GDM1 (cell line): ENCODE data around the gene TMEM141.
A peak's percentile ranks its signal among the peaks of the same experiment; 100 is the strongest.
"Not testable (repeated sequence)": the region's sequence is repeated elsewhere in the genome, so short reads cannot be mapped to it uniquely, and the experiment has no call there.

ENCODE experiments used
- DNase-seq: peaks from one replicate; lab custom pipeline; 2025; lab: John Stamatoyannopoulos, UW

TMEM141 gene

GRCh38 chr9:136755302-136756133 is 35.6 kb upstream of the TMEM141 start:
- not testable (repeated sequence) for DNase-seq

GRCh38 chr9:136756134-136756438 is 35.1 kb upstream of the TMEM141 start:
- DNase-seq: no peak

- DNase-seq: no peak
Measured at GRCh38 chr9:136756836-136757235, 34.3 kb upstream of the TMEM141 start.

- no peak for DNase-seq
Measured at GRCh38 chr9:136757328-136757727, 33.8 kb upstream of the TMEM141 start.

GRCh38 chr9:136757751-136758140 is 33.4 kb upstream of the TMEM141 start:
- no peak for DNase-seq

- no peak for DNase-seq
Measured at GRCh38 chr9:136759001-136759400, 32.1 kb upstream of the TMEM141 start.

- no peak for DNase-seq
Measured at GRCh38 chr9:136759436-136760325, 31.5 kb upstream of the TMEM141 start.

- no peak for DNase-seq
Measured at GRCh38 chr9:136760424-136760823, 30.7 kb upstream of the TMEM141 start.

- peak; percentile 20 for DNase-seq
Measured at GRCh38 chr9:136760834-136761544, 30.2 kb upstream of the TMEM141 start.

GRCh38 chr9:136761545-136761981 is 29.6 kb upstream of the TMEM141 start:
- DNase-seq: no peak

- DNase-seq: no peak
Measured at GRCh38 chr9:136762221-136762691, 28.9 kb upstream of the TMEM141 start.

GRCh38 chr9:136762915-136763648 is 28.1 kb upstream of the TMEM141 start:
- DNase-seq: no peak

- DNase-seq: no peak
Measured at GRCh38 chr9:136763649-136764035, 27.5 kb upstream of the TMEM141 start.

- no peak for DNase-seq
Measured at GRCh38 chr9:136764301-136764891, 26.7 kb upstream of the TMEM141 start, which contains the start of gene LCN15. Gene LCN15, minus strand, starts transcription at chr9:136764518. Its CDS starts 30 bp downstream, at chr9:136764488.

GRCh38 chr9:136765041-136765440 is 26.1 kb upstream of the TMEM141 start:
- DNase-seq: no peak

- not testable (repeated sequence) for DNase-seq
Measured at GRCh38 chr9:136765745-136766409, 25.3 kb upstream of the TMEM141 start.

GRCh38 chr9:136766410-136767120 is 24.6 kb upstream of the TMEM141 start:
- DNase-seq: not testable (repeated sequence)

GRCh38 chr9:136769710-136770191 is 21.4 kb upstream of the TMEM141 start:
- DNase-seq: peak; percentile 19

- no peak for DNase-seq
Measured at GRCh38 chr9:136771907-136772415, 19.2 kb upstream of the TMEM141 start.
